Effector memory CD4-positive, alpha-beta T cell (primary cell): ENCODE data around the gene SLC18A2.
"Not testable (repeated sequence)": the region's sequence is repeated elsewhere in the genome, so short reads cannot be mapped to it uniquely, and the experiment has no call there.

Experiments
- DNase-seq, 3 donors: peaks; one replicate each; pipeline ENCODE4 v3.0.0-alpha.2; 2020
- H3K27ac ChIP-seq: 2 replicates; pipeline ENCODE4 v1.7.0; 2013; ENCODE audit warnings: mild to moderate bottlenecking, low read length, moderate library complexity; ENCODE audit not compliant: insufficient read depth, poor library complexity, severe bottlenecking
- H3K27me3 ChIP-seq: replicated peaks from 2 replicates; pipeline ENCODE4 v1.7.0; 2013; ENCODE audit warnings: mild to moderate bottlenecking, low read length; ENCODE audit not compliant: insufficient read depth, control insufficient read depth, poor library complexity, severe bottlenecking
- H3K36me3 ChIP-seq: 2 replicates; pipeline ENCODE4 v1.7.0; 2013; ENCODE audit warnings: mild to moderate bottlenecking, low read length, moderate library complexity; ENCODE audit not compliant: control insufficient read depth, insufficient read depth
- H3K4me1 ChIP-seq: 2 replicates; pipeline ENCODE4 v1.7.0; 2013; ENCODE audit warnings: low read length, mild to moderate bottlenecking; ENCODE audit not compliant: control insufficient read depth, insufficient read depth, poor library complexity, severe bottlenecking
- H3K4me3 ChIP-seq: 2 replicates; pipeline ENCODE4 v1.7.0; 2013; ENCODE audit warnings: low read length, low read depth, mild to moderate bottlenecking; ENCODE audit not compliant: insufficient read depth, poor library complexity, severe bottlenecking
- H3K9me3 ChIP-seq: 2 replicates; pipeline ENCODE4 v1.7.0; 2013; ENCODE audit warnings: mild to moderate bottlenecking, low read length, moderate library complexity; ENCODE audit not compliant: control insufficient read depth

SLC18A2 gene

DNA sequence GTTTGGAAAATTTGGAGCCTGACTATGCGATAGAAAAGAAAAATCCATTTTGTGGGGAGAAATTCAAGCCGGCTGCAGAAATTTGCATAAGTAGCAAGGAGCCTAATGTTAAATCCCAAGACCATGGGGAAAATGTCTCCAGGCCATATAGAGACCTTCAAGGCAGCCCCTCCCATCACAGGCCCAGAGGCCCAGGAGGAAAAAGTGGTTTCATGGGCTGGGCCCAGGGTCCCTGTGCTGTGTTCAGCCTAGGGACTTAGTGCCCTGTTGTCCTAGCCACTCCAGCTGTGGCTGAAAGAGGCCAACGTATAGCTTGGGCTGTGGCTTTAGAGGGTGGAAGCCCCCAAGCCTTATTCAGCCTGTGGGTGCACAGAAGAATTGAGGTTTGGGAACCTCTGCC is 62.5 kb downstream of the SLC18A2 start:
- not testable (repeated sequence) for H3K4me1 ChIP-seq, DNase-seq, H3K27me3 ChIP-seq, H3K36me3 ChIP-seq, H3K4me3 ChIP-seq, H3K27ac ChIP-seq, H3K9me3 ChIP-seq

DNA sequence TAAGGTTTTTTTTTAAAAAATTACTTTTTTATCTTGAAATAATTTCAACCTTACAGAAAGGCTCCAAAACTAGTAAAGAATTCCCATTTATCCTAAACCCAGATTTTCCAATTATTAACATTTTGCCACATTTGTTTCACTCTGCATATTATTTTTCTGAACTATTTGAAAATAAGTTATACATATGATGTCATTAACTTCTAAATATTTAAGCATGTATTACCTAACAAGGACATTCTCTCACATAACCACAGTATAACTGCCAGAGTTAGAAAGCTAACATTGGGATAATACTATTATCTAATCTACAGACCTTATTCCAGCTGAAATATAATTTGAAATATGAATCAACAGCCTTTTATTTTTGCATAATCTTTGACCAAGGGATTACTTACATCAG is 65.8 kb downstream of the SLC18A2 start:
- Histone ChIP-seq H3K4me1 (no peaks in the 10 kb centered on the region), H3K9me3 (no peaks in the 10 kb centered on the region), H3K27ac (no peak overlapping the region), H3K36me3 (no peaks in the 10 kb centered on the region), H3K27me3 (no peaks in the 10 kb centered on the region), H3K4me3 (no peak overlapping the region)
- DNase-seq = no peak

DNA sequence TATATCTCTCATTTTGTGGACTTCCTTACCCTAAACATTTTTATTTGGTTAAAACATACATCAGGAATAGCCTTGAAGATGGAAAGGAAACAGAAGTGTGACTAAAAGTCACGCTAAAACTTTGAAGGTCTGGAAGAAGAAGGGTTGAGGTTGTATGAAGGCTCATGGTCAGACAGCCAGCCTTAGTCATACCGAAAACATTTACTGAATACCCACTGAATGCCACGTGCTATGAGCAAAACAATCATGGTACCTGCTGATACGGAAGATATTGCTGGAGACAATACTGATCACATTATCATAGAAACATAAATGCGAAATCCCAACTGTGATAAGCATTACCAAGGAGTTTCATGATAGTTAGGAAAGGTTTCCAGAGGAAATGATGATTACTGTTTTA is 70.3 kb downstream of the SLC18A2 start:
- H3K9me3 ChIP-seq = no peaks in the 10 kb centered on the region
- H3K27me3 ChIP-seq = no peaks in the 10 kb centered on the region
- H3K4me1 ChIP-seq = no peaks in the 10 kb centered on the region
- H3K4me3 ChIP-seq = no peak overlapping the region
- H3K27ac ChIP-seq = no peak overlapping the region
- H3K36me3 ChIP-seq = no peaks in the 10 kb centered on the region
- DNase-seq = no peak

DNA sequence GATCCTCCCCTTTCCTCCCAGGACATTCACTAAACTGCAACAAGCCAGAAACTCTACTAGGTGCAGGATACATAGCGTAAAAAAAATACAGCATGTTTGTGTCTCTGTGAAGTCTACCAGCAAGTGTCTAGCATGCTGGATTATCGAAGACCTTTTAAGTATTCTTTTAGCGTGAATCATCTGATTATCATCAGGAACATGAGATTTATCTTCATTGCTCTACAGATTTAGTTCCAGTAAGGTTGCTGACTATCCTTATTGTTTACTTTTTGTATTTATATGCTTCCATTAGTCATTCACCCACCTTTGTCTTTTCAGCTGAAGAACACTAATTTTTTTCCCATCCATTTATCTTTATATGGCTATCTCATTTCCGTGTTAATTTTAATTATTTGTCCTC is 71.5 kb downstream of the SLC18A2 start:
- H3K4me1 ChIP-seq = no peaks in the 10 kb centered on the region
- H3K4me3 ChIP-seq = no peak overlapping the region
- no peak for DNase-seq
- no peaks in the 10 kb centered on the region for H3K27me3 ChIP-seq
- no peak overlapping the region for H3K27ac ChIP-seq
- no peaks in the 10 kb centered on the region for H3K36me3 ChIP-seq
- no peaks in the 10 kb centered on the region for H3K9me3 ChIP-seq

DNA sequence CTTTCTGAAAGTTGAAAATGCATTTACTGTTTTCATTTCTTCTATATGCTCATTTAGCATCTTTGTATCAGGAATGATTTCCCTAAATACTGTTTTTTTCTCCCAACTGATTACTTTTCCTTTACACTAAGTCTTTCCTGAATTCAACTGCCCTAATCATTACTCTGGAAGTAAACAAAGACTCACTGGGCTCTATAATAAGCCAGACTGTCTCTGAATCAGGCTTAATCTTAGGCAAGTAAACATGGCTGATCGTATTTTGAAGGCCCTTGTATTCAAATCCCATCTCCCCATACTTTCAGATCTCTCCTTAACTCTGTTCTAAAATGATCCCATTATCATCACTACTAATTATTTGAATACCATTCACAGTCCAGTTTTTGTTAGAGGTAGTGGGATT is 72.7 kb downstream of the SLC18A2 start:
- no peak overlapping the region for H3K27ac ChIP-seq
- H3K36me3 ChIP-seq = no peaks in the 10 kb centered on the region
- no peaks in the 10 kb centered on the region for H3K4me1 ChIP-seq
- no peak overlapping the region for H3K4me3 ChIP-seq
- DNase-seq = no peak
- no peaks in the 10 kb centered on the region for H3K27me3 ChIP-seq
- no peaks in the 10 kb centered on the region for H3K9me3 ChIP-seq

DNA sequence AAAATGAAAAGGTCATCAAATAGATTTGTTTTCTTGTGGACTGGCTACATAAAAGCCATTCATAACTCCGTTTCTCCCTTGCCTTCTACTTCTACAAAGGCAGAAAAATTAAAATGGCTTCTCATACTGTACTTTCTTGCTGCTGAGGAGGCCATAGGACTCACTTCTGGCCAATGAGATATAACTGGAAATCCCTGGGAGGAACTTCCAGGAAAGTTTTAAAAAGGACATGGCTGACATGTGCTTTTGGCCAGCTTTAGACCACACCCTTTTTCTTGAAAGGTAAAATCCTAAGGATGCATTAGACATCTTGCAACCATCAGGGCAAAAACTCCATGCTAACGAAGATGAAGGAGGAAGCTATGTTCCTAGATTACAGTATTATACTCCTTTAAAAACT is 75.8 kb downstream of the SLC18A2 start:
- H3K4me1 ChIP-seq = no peaks in the 10 kb centered on the region
- H3K36me3 ChIP-seq = no peaks in the 10 kb centered on the region
- no peaks in the 10 kb centered on the region for H3K9me3 ChIP-seq
- H3K4me3 ChIP-seq = no peak overlapping the region
- H3K27me3 ChIP-seq = no peaks in the 10 kb centered on the region
- H3K27ac ChIP-seq = no peak overlapping the region
- no peak for DNase-seq

DNA sequence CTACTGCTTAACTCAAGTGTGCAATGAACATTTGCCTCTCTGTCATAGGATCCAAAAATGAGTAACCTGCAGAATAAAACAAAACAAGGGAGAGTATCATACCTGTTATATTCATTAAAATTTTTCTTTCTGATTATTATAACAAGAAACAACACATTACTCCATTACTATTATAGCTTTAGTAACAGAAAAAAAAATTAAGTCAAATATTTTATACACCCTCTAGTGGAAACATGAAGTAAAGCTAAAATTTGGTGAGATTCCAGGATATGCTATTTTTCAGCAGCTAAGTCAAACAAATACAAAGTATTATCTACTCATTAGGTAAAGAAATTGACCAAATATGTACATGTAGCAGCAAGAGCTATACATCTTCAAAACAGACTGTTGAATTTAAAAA is 78.0 kb downstream of the SLC18A2 start:
- DNase-seq = no peak
- Histone ChIP-seq H3K9me3 (no peaks in the 10 kb centered on the region), H3K36me3 (no peaks in the 10 kb centered on the region), H3K27me3 (no peaks in the 10 kb centered on the region), H3K4me3 (no peak overlapping the region), H3K4me1 (no peaks in the 10 kb centered on the region), H3K27ac (no peak overlapping the region)

DNA sequence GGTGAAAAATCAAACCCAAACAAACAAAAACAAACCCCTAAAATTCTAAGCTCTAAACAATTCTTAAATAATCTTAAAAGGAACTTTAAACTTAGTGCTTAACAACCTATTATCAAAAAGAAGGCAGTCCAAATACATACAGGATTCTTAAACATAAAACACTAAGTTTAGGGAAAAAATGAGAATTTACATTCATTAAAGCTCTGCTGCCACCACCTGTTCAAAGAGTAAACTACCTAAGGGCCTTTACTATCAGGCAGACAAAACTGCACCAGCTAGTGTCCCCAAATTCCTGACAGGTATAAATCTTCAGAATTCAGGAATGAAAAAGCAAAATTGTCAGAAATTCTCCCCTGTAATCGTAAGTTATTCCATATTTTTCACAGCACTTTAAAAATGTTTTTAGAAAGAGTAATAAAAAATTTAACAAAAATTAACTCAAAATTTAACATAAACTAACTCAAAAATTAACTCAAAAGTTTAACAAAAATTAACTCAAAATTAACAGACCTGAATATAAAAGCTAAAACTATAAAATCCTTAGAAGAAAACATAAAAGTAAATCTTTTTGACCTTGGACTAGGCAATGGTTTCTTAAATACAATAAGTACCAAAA is 79.2 kb downstream of the SLC18A2 start:
- DNase-seq = no peak
- Histone ChIP-seq H3K27ac (no peak overlapping the region), H3K9me3 (no peaks in the 10 kb centered on the region), H3K27me3 (no peaks in the 10 kb centered on the region), H3K4me1 (no peaks in the 10 kb centered on the region), H3K36me3 (no peaks in the 10 kb centered on the region), H3K4me3 (no peak overlapping the region)

DNA sequence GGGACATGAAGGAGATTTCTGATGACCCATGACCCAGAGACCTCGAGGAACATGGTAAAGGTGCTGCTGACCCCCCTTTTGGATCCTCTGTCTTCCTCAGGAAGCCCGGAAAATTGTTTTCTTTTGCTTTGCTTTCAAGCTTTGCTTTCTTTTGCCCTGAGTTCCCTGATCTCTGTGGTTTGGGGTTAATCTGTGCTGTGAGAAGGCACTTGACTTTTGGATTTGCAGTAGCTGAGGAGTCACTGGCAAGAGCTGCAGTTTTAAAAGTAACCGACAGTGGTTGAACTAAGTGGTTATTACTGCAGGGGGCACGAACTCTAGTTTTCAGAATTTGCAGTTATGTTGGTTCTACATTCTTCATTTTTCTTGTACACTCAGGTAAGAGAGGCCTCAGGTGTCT is 81.3 kb downstream of the SLC18A2 start:
- no peaks in the 10 kb centered on the region for H3K36me3 ChIP-seq
- no peak for DNase-seq
- no peaks in the 10 kb centered on the region for H3K9me3 ChIP-seq
- H3K4me3 ChIP-seq = no peak overlapping the region
- H3K4me1 ChIP-seq = no peaks in the 10 kb centered on the region
- H3K27ac ChIP-seq = no peak overlapping the region
- no peaks in the 10 kb centered on the region for H3K27me3 ChIP-seq

DNA sequence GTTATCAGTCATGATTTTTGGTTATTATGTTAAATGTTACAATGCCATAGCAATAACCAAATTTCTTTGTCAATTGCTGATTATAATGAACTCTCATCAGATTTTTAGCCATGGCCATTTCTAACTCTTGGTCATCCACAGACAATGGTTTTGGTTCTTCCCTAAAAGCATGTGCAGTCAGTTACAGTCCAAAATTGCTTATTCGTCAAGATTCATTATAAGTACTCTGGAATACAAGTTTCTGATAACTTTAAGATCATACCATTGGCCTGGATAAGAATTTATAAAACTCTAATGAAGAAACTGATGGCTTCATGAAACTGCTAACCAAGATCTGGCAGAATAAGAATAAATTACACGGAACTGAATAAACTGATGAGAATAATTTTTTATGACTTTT is 83.5 kb downstream of the SLC18A2 start:
- Histone ChIP-seq H3K27ac (no peak overlapping the region), H3K27me3 (no peaks in the 10 kb centered on the region), H3K9me3 (no peaks in the 10 kb centered on the region), H3K4me1 (no peaks in the 10 kb centered on the region), H3K36me3 (no peaks in the 10 kb centered on the region), H3K4me3 (no peak overlapping the region)
- no peak for DNase-seq

DNA sequence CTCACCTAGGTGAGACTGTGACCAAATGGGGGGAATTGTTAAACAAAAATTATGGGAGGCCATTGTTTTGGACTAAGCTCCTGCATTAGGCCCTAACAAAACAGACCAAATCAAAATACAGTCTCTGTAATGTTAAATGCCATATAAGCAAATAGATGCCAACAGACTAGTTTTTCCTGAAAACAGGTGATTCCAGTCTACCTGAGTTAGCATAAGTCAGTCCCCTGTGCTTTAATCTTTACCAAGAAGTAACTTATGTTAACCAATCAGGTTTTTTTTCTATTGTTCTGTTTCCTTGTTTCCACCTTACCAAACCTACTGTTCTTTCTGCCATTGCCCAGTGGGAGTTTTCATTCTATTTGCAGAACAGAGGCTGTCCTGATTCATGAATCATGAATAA is 86.3 kb downstream of the SLC18A2 start:
- no peak overlapping the region for H3K4me3 ChIP-seq
- H3K9me3 ChIP-seq = no peaks in the 10 kb centered on the region
- H3K27ac ChIP-seq = no peak overlapping the region
- no peak for DNase-seq
- no peaks in the 10 kb centered on the region for H3K36me3 ChIP-seq
- no peaks in the 10 kb centered on the region for H3K27me3 ChIP-seq
- H3K4me1 ChIP-seq = no peaks in the 10 kb centered on the region
